Measurements from ENCODE around the gene GLIS1.

DNA sequence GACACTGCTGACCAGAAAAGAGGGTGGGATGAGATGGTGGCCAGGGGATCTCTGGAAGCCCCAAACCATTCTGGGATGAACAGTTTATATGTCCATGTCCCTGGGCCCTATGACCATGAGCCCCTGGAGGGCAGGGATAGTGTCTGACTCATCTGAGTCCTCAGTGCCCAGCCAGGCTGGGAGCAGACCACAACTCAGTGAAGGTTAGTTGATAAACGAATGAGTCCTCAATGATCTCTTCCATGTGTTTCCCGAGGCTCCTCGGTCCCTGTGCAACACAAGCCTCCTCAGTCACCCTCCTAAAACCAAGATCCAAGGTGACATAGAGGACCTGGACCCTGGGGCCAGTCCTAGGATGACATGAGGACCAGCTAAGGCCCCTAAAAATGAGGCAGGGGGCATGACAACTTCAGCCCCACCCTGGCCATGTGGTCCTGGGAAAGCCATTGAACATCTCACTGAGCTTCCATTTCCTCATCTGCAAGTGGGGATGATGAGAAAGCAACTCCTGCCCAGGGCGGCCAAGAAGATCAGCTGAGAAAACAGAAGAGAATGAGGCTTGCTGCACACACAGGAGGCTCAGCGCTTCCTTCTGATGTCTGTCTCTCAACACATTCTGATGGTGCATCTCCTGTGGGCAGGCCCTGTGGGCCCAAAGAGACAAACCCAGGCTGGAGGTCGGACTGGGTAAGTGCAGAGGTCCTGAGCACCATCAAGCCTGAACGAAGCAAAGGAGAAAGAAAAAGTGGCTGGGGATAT is 86.3 kb downstream of the GLIS1 start:
- TF ChIP-seq, protein P1, sequence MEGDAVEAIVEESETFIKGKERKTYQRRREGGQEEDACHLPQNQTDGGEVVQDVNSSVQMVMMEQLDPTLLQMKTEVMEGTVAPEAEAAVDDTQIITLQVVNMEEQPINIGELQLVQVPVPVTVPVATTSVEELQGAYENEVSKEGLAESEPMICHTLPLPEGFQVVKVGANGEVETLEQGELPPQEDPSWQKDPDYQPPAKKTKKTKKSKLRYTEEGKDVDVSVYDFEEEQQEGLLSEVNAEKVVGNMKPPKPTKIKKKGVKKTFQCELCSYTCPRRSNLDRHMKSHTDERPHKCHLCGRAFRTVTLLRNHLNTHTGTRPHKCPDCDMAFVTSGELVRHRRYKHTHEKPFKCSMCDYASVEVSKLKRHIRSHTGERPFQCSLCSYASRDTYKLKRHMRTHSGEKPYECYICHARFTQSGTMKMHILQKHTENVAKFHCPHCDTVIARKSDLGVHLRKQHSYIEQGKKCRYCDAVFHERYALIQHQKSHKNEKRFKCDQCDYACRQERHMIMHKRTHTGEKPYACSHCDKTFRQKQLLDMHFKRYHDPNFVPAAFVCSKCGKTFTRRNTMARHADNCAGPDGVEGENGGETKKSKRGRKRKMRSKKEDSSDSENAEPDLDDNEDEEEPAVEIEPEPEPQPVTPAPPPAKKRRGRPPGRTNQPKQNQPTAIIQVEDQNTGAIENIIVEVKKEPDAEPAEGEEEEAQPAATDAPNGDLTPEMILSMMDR (IDR thresholded peaks at IDR 0.05; ENCODE audit: low read depth, low read length) = no peak
- TF ChIP-seq POLR2A (IDR thresholded peaks at IDR 0.05; ENCODE audit: extremely low read depth, insufficient read length) (no peak), MYC (IDR thresholded peaks at IDR 0.05; ENCODE audit: low read depth, low read length) (no peak)
- TF ChIP-seq, protein P2, sequence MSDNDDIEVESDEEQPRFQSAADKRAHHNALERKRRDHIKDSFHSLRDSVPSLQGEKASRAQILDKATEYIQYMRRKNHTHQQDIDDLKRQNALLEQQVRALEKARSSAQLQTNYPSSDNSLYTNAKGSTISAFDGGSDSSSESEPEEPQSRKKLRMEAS (IDR thresholded peaks at IDR 0.05; ENCODE audit: low read depth, low read length) = no peak

All from NB4 (cell line).